Measurements from ENCODE around the gene CA6. TPM values are rescaled to one million over a fixed set of nuclear protein-coding genes. Genes with fewer than 3 reads are reported as not detected.
"Not testable (repeated sequence)": the region's sequence is repeated elsewhere in the genome, so short reads cannot be mapped to it uniquely, and the experiment has no call there.

CA6 gene
- not detected for total RNA-seq
- not detected for polyA plus RNA-seq

- TF ChIP-seq CTCF (IDR thresholded peaks at IDR 0.05), result no peak
- DNase-seq (no peak), ATAC-seq (no peak), FAIRE-seq (no peak)
- 91% methylated on average over 8 of the region's 8 CpGs for WGBS, 2 donors
- Histone ChIP-seq H3K27ac (no peak within 1 kb of the TSS), H3K4me3 (no peak within 1 kb of the TSS), H3K4me1 (no peaks in the 10 kb centered on the region), H3K27me3 (no peaks in the 10 kb centered on the region), H3K36me3 (no peaks in the 10 kb centered on the region), H3K9me3 (no peaks in the 10 kb centered on the region)
- intact Hi-C loops (cut with DNase I), result no loop called here
Measured at GRCh38 chr1:8945568-8945967, at the start of gene CA6. TSS of gene CA6 (plus strand) at chr1:8945868. CDS start at chr1:8945887, 19 bp downstream.

- H3K27me3 ChIP-seq; intact Hi-C loops (cut with DNase I); H3K36me3 ChIP-seq; FAIRE-seq; DNase-seq; H3K4me3 ChIP-seq; H3K27ac ChIP-seq; H3K4me1 ChIP-seq; ATAC-seq; H3K9me3 ChIP-seq: not testable (repeated sequence)
- WGBS, 2 donors, result 77 to 92% methylated on average over 3 of the region's 3 CpGs
Measured at GRCh38 chr1:8896775-8897174, 48.9 kb upstream of the CA6 start.

- H3K27ac ChIP-seq; FAIRE-seq; H3K4me3 ChIP-seq; H3K27me3 ChIP-seq; intact Hi-C loops (cut with DNase I); H3K9me3 ChIP-seq; H3K4me1 ChIP-seq; ATAC-seq; DNase-seq; H3K36me3 ChIP-seq: not testable (repeated sequence)
- WGBS, 2 donors, result 69 to 76% methylated on average over 4 of the region's 4 CpGs
Measured at GRCh38 chr1:8897505-8897904, 48.2 kb upstream of the CA6 start.

GRCh38 chr1:8898418-8898817 is 47.2 kb upstream of the CA6 start:
- not testable (repeated sequence) for H3K27ac ChIP-seq, FAIRE-seq, H3K9me3 ChIP-seq

GRCh38 chr1:8899046-8899445 is 46.6 kb upstream of the CA6 start:
- Histone ChIP-seq H3K36me3 (no peaks in the 10 kb centered on the region), H3K9me3 (no peaks in the 10 kb centered on the region), H3K27ac (no peak overlapping the region), H3K4me1 (no peaks in the 10 kb centered on the region), H3K27me3 (no peaks in the 10 kb centered on the region), H3K4me3 (no peak overlapping the region)
- ATAC-seq (no peak), DNase-seq (no peak), FAIRE-seq (no peak)
- 90% methylated on average over 7 of the region's 7 CpGs for WGBS, 2 donors
- no peak for TF ChIP-seq CTCF (IDR thresholded peaks at IDR 0.05)
- intact Hi-C loops (cut with DNase I), result no loop called here

More at GRCh38 chr1:8898418-8898817, 47.2 kb upstream of the CA6 start:
- DNase-seq; ATAC-seq; intact Hi-C loops (cut with DNase I); H3K36me3 ChIP-seq; H3K4me3 ChIP-seq; H3K27me3 ChIP-seq; H3K4me1 ChIP-seq: not testable (repeated sequence)
- WGBS, 2 donors, result 88 to 94% methylated on average over 5 of the region's 5 CpGs

- H3K36me3 ChIP-seq; H3K9me3 ChIP-seq; intact Hi-C loops (cut with DNase I); DNase-seq; FAIRE-seq; ATAC-seq; H3K4me1 ChIP-seq; H3K4me3 ChIP-seq; H3K27me3 ChIP-seq: not testable (repeated sequence)
- 86 to 89% methylated on average over 4 of the region's 4 CpGs for WGBS, 2 donors
- peak overlapping the region in 1 of 4 donors; percentile 47 for H3K27ac ChIP-seq
Measured at GRCh38 chr1:8900684-8901083, 45.0 kb upstream of the CA6 start.

GRCh38 chr1:8902765-8903164 is 42.9 kb upstream of the CA6 start:
- intact Hi-C loops (cut with DNase I), result no loop called here
- WGBS, 2 donors, result 68% methylated on average over 5 of the region's 5 CpGs

More at GRCh38 chr1:8902765-8903164, 42.9 kb upstream of the CA6 start:
- DNase-seq (no peak), ATAC-seq (no peak), FAIRE-seq (no peak)
- no peak for TF ChIP-seq CTCF (IDR thresholded peaks at IDR 0.05)
- no peak overlapping the region for H3K27ac ChIP-seq
- no peaks in the 10 kb centered on the region for H3K36me3 ChIP-seq
- H3K9me3 ChIP-seq, result no peaks in the 10 kb centered on the region
- H3K4me3 ChIP-seq, result no peak overlapping the region
- no peaks in the 10 kb centered on the region for H3K4me1 ChIP-seq
- H3K27me3 ChIP-seq, result no peaks in the 10 kb centered on the region

Measured in pancreas (tissue), 10 donors.